GM12872 (cell line): ENCODE data around the gene COG3.

ENCODE experiments used
- CTCF ChIP-seq: IDR thresholded peaks from 3 replicates; pipeline ENCODE4 v1.5.1; 2011; ENCODE audit warnings: low read depth, mild to moderate bottlenecking, low read length, moderate library complexity; ENCODE audit not compliant: insufficient read depth

COG3 gene

GRCh38 chr13:45540864-45541263 is 76.1 kb downstream of the COG3 start:
- no peak for TF ChIP-seq CTCF

GRCh38 chr13:45541806-45542205 is 77.1 kb downstream of the COG3 start:
- no peak for TF ChIP-seq CTCF

- TF ChIP-seq CTCF = no peak
Measured at GRCh38 chr13:45542391-45542790, 77.7 kb downstream of the COG3 start.

- no peak for TF ChIP-seq CTCF
Measured at GRCh38 chr13:45542878-45543277, 78.1 kb downstream of the COG3 start.

GRCh38 chr13:45544520-45544919 is 79.8 kb downstream of the COG3 start:
- no peak for TF ChIP-seq CTCF

GRCh38 chr13:45545686-45546409 is 81.1 kb downstream of the COG3 start:
- TF ChIP-seq CTCF = no peak

GRCh38 chr13:45546410-45546765 is 81.6 kb downstream of the COG3 start:
- no peak for TF ChIP-seq CTCF

- no peak for TF ChIP-seq CTCF
Measured at GRCh38 chr13:45548281-45548680, 83.5 kb downstream of the COG3 start.
